Rectal smooth muscle tissue (tissue), 1 donor: ENCODE measurements around the gene MIF4GD.

Experiments
- H3K27ac ChIP-seq: one replicate; pipeline ENCODE4 v1.7.0; 2013; ENCODE audit warnings: low read depth, low read length, inconsistent platforms
- H3K27me3 ChIP-seq: one replicate; pipeline ENCODE4 v1.7.0; 2013; ENCODE audit warnings: low read length; ENCODE audit not compliant: control insufficient read depth, insufficient read depth
- H3K36me3 ChIP-seq: one replicate; pipeline ENCODE4 v1.7.0; 2013; ENCODE audit warnings: low read length; ENCODE audit not compliant: control insufficient read depth, insufficient read depth
- H3K4me1 ChIP-seq: one replicate; pipeline ENCODE4 v1.7.0; 2013; ENCODE audit warnings: low read length; ENCODE audit not compliant: control insufficient read depth, insufficient read depth
- H3K4me3 ChIP-seq: one replicate; pipeline ENCODE4 v1.7.0; 2013; ENCODE audit warnings: low read length
- H3K9ac ChIP-seq: one replicate; pipeline ENCODE4 v1.7.0; 2013; ENCODE audit warnings: low read length

The MIF4GD gene

GRCh38 chr17:75270966-75271232 is at the start of gene MIF4GD:
TSS of gene MIF4GD (minus strand) at chr17:75271231. CDS start at chr17:75270195, 1,036 bp downstream.
- Histone ChIP-seq H3K4me1 (peaks cover 10% of the 10 kb centered on the region), H3K4me3 (peak within 1 kb of the TSS; percentile 90), H3K27ac (peak within 1 kb of the TSS; percentile 70), H3K9ac (peak within 1 kb of the TSS; percentile 53), H3K27me3 (no peaks in the 10 kb centered on the region), H3K36me3 (peaks cover 14% of the 10 kb centered on the region)

- H3K27ac ChIP-seq: peak overlapping the region; percentile 30
- H3K4me1 ChIP-seq: peaks cover 7% of the 10 kb centered on the region
- no peak overlapping the region for H3K9ac ChIP-seq
- no peak overlapping the region for H3K4me3 ChIP-seq
- H3K36me3 ChIP-seq: peaks cover 24% of the 10 kb centered on the region
- H3K27me3 ChIP-seq: no peaks in the 10 kb centered on the region
These were observed 49.1 kb upstream of the MIF4GD start for GRCh38 chr17:75319904-75320691.

- Histone ChIP-seq H3K9ac (no peak overlapping the region), H3K4me1 (peaks cover 7% of the 10 kb centered on the region), H3K27me3 (no peaks in the 10 kb centered on the region), H3K27ac (no peak overlapping the region), H3K36me3 (peaks cover 24% of the 10 kb centered on the region), H3K4me3 (no peak overlapping the region)
These were observed 47.7 kb upstream of the MIF4GD start for GRCh38 chr17:75318615-75319222.

- no peak overlapping the region for H3K4me3 ChIP-seq
- peaks cover 5% of the 10 kb centered on the region for H3K4me1 ChIP-seq
- no peak overlapping the region for H3K9ac ChIP-seq
- no peak overlapping the region for H3K27ac ChIP-seq
- no peaks in the 10 kb centered on the region for H3K27me3 ChIP-seq
- peaks cover 24% of the 10 kb centered on the region for H3K36me3 ChIP-seq
These were observed 47.2 kb upstream of the MIF4GD start for GRCh38 chr17:75318211-75318610.

GRCh38 chr17:75317671-75318070 is 46.6 kb upstream of the MIF4GD start:
- Histone ChIP-seq H3K4me3 (no peak overlapping the region), H3K4me1 (peaks cover 4% of the 10 kb centered on the region), H3K36me3 (peaks cover 24% of the 10 kb centered on the region), H3K27me3 (no peaks in the 10 kb centered on the region), H3K27ac (no peak overlapping the region), H3K9ac (no peak overlapping the region)

- no peak overlapping the region for H3K4me3 ChIP-seq
- H3K27ac ChIP-seq: no peak overlapping the region
- H3K27me3 ChIP-seq: no peaks in the 10 kb centered on the region
- H3K36me3 ChIP-seq: peaks cover 21% of the 10 kb centered on the region
- H3K4me1 ChIP-seq: peaks cover 4% of the 10 kb centered on the region
- H3K9ac ChIP-seq: no peak overlapping the region
These were observed 45.2 kb upstream of the MIF4GD start for GRCh38 chr17:75316253-75316652.

GRCh38 chr17:75315541-75316243 is 44.7 kb upstream of the MIF4GD start:
- Histone ChIP-seq H3K4me1 (peaks cover 4% of the 10 kb centered on the region), H3K4me3 (no peak overlapping the region), H3K9ac (no peak overlapping the region), H3K27ac (no peak overlapping the region), H3K27me3 (no peaks in the 10 kb centered on the region), H3K36me3 (peaks cover 18% of the 10 kb centered on the region)

- Histone ChIP-seq H3K36me3 (peaks cover 7% of the 10 kb centered on the region), H3K27me3 (no peaks in the 10 kb centered on the region), H3K4me3 (no peak overlapping the region), H3K9ac (no peak overlapping the region), H3K4me1 (no peaks in the 10 kb centered on the region), H3K27ac (no peak overlapping the region)
These were observed 43.0 kb upstream of the MIF4GD start for GRCh38 chr17:75313941-75314551.

- Histone ChIP-seq H3K4me1 (no peaks in the 10 kb centered on the region), H3K36me3 (no peaks in the 10 kb centered on the region), H3K9ac (no peak overlapping the region), H3K4me3 (peak overlapping the region; percentile 26), H3K27me3 (no peaks in the 10 kb centered on the region), H3K27ac (peak overlapping the region; percentile 43)
These were observed 38.0 kb upstream of the MIF4GD start for GRCh38 chr17:75308732-75309629.

GRCh38 chr17:75307957-75308731 is 37.1 kb upstream of the MIF4GD start:
- Histone ChIP-seq H3K9ac (no peak overlapping the region), H3K36me3 (no peaks in the 10 kb centered on the region), H3K4me1 (no peaks in the 10 kb centered on the region), H3K27ac (no peak overlapping the region), H3K27me3 (no peaks in the 10 kb centered on the region), H3K4me3 (no peak overlapping the region)

- no peaks in the 10 kb centered on the region for H3K4me1 ChIP-seq
- H3K4me3 ChIP-seq: no peak overlapping the region
- no peaks in the 10 kb centered on the region for H3K36me3 ChIP-seq
- H3K27me3 ChIP-seq: no peaks in the 10 kb centered on the region
- no peak overlapping the region for H3K27ac ChIP-seq
- H3K9ac ChIP-seq: no peak overlapping the region
These were observed 30.6 kb upstream of the MIF4GD start for GRCh38 chr17:75301502-75302206.
